HG03565 (cell line): Measurements from ENCODE around the gene C5orf58.

ENCODE experiments used
- ATAC-seq: cut with Tn5 transposase; IDR thresholded peaks from one replicate; pipeline ENCODE4 v1.9.1; 2021; ENCODE audit warnings: mild to moderate bottlenecking, moderate library complexity; ENCODE audit not compliant: unreplicated experiment

Gene C5orf58

DNA sequence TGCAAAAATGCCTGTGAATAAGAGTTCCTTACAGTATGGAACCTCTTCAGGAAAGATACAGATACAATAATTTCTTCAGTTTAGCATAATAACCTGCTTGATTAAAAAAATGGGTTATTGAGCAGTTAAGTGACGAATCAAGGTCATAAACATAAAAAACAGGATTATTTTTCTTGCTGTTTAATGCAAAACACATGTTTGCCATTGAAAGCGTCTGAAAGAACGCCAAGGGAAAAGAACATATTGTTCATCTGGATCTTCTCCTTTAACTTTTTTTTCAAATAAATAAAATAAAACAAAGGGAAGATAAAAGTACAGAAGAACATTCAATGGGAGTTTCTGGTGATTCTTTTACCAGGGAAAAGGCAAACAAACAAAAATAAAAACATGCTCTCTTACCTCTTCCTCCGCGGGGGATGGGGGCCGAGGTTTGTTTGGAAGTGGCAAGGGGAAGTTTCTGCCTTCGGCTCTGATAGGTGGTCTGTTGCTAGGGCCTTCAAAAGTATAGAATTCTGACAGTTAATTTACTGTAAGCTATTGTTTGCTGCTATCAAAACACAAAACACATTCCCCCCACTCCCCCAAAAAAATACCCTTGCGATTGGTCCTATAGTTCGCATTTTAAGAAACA is 20.1 kb downstream of the C5orf58 start:
- ATAC-seq = no peak

DNA sequence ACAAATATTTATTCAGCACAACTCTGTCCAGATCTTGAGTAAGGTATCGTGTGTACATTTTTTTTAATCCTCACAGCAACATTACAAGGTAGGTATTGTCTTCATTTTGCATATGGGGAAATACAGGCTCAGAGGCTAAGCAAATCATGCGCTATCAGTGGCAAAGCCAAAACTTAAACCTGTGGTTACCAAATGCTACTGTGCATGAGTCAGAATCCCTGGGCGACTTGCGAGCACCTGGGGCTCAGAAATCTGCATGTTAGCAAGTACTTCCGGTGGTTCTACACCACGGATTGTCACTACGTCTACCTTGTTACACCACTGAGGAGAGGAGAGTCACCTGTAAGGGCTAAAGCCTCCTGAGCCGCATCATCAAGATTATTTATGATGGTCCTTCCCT is 21.3 kb downstream of the C5orf58 start:
- peak; percentile 95 for ATAC-seq

DNA sequence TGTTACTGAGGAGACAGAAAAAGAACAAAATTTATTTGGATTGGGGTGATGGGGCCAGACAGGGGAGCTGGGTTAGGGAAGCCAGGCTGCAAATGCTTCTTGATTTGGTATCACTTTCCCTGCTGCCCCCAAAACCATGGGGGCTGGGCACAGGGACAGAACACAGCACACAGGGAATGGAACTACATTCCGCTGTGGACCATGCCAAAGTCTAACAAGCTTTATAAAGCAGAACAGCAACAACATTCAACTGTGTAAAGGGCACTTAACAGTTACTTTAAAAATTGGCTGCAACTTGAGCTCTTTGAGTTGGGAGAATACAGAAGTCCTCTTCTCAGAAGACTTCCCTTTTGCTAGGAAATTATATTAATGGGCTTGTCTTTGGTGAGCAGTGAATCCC is 23.8 kb downstream of the C5orf58 start:
- ATAC-seq = no peak

DNA sequence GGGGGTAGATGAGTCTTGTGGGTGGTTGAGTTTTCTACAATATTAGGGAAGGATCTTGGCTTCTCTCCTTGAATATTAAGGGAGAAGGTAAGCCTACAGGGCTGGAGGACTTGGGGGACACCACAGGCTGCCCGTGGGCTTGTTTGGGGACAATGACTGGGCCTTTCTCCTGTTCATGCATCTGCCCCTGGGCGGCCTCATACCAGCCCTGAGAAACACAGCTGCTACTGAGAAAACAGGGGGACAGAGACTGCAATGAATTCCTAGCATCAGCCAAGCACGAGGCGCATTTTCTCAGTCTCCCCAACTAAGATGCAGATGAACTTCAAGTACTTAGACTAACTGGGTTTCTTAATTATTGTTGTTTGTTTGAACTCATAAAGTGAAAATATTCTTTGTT is 24.6 kb downstream of the C5orf58 start:
- ATAC-seq = no peak

DNA sequence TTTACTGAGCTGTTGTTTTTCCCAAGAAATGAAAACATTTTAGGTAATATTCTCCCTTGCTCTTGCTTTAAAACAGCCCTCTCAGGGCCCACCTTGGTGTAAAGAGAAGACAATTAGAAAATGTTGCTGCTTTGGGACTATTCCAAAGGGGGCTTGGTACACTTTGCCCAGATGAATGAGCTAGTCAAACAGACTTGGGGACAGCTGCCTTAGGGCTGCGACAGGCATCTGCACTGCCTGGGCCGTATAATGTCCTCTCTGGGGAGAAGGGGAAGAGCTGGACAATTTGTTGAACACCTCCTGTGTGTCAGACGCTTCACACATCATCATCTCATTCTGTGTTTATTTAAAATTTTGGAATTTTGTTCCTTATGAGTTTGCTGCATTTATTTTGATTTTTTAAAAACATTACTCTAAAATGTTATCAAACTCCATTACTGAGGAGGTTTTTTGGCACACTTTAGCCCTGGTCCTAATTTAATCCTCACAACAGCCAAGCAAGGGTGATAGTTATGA is 28.8 kb downstream of the C5orf58 start:
- no peak for ATAC-seq

DNA sequence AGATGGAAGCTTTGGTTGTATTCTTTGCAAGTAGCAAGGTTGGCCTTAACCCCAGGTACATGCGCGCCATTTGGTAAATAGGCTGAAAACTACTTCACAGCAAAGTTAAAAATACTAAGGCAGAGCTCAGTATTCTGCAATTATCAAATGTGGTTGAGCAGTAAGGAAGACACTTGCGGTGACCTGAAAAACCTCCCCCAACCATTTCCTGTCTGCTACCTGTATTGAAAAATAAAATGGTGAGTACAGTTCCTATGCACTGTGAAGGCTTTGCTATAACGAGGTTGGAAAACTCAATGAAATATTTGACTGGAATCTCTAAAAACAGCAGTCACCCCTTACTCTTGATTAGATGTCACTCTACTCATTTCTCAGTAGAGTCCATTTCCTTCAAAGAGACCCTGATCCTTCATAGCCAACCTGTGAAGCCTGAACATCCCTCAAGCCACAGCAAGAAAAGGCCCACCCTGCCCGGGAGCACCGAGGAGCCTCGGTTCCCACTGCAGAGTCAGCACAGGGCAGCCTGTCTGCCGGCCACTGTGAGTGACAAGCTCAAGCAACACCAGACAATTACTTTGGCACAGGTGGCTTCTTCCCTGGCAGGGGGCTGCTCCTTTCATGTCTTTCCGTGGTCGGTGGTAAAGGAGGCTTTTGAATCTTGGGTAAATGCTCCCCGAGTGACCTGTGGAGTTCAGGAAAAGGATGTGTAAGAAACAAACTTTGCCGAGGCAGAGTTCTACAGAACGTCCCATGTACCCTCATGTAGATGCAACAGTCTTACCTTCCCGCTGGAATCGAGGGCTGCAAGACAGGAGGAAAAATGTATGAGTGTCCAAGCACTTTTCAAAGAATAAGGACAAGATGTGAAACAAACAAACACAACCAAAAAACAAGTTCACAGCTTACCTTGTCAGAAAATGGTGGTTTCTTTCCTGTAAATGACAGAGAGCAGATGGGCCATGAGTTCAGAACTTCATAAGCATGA is 29.6 kb downstream of the C5orf58 start:
- no peak for ATAC-seq

DNA sequence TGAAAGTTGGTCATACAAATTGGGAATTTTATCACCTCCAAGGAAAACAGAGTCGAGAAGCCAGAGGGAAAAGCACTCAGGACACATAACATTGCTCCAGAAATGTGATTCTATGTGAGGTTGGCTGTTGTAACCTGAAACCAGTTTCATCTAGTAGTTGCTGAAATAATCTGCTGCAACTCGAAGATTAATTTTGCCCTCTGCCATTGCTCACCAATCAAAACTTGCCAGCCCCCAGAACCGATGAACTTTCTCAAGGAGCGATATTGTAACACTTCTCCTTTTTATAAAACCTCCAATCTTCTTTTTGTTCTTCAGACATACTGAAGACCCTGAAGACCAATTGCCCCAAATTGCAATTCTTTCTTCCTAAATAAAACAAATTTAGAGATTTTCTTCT is 31.1 kb downstream of the C5orf58 start:
- no peak for ATAC-seq

DNA sequence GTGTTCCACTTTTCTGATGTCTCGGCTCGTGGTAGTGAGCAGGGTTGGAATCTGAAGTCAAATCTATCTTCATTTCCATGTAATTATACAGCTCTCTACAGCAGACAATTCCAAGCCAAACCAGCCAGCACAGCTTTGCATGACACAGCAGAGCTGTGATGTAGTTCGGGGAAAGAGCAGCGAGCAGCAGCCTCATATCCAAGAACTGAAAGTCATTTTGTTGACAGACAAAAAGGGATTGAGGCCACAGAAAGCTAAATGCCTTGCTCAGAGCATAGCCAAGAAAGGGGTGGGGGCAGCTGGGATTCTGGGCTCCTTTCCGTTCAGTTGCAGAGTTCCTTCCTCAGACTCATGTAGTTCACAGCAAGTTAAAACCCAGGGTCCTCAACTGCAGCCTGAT is 32.7 kb downstream of the C5orf58 start:
- no peak for ATAC-seq

DNA sequence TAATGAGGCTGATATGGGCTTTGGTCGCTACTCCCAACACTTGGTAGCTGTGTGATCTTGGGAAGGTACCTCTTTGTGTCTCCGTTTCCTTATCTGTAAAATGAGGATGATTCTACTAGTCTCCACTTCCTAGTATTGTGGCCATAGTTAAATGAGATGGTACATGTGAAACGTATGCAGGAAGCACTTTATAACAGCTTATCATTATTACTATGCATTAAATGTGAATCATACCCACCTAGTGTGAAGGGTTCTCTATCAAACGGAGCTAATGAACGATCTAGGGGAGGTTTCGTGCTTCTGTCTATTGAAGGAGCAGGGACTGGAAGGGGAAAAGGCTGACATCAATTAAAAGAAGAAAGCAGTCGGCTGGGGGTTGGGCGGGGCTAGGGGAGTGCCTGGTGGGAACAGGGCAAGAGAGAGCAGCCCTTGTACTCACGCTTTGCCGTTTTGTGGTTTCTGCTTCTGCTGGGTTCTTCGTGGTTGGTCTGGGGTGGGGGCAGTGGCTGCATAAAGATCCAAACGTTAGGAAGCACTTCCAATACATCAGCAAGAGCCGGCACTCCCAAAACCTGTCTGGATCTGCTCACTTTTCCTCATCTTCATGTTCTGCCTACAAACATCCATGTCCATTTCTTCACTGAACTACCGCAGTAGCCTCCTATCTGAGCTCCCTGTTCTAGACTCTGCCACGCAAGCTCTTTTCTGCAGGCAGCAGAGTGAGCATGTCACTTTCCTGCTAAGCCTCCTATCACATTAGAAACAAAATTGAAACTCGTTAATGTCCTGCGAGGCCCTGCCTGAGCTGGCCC is 34.0 kb downstream of the C5orf58 start:
- no peak for ATAC-seq

DNA sequence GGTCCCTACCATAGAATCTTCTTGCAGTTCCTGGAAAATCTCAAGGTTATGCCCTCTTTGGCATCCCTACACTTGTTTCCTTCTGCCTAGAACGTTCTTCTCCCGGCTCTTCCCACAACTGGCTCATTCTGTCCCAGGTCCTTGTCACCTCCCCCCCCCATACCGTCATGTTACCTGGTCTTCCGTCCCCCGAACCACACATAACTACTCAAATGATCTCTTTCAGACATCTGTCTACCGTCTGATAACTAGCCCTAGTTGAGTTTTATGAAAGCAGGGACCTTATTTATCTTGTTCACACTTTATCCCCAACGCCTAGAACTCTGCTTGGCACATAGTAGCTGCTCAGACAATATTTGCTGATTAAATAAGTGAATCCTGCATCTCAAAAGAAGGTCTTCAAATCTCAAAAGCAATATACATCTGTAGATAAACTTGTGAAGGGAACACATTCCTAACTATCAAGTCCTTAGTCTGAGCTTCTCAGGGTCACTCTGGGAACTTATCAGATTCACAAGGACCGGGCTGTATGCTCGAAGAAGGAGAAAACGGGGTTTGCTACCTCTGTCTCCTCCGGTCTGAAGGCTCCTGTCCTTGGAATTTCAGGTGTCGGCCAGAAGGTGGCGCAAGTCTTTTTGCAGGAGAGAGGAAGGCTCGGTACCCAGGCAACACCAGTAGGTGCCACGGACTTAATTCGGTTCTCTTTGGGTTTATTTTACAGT is 34.8 kb downstream of the C5orf58 start:
- no peak for ATAC-seq

DNA sequence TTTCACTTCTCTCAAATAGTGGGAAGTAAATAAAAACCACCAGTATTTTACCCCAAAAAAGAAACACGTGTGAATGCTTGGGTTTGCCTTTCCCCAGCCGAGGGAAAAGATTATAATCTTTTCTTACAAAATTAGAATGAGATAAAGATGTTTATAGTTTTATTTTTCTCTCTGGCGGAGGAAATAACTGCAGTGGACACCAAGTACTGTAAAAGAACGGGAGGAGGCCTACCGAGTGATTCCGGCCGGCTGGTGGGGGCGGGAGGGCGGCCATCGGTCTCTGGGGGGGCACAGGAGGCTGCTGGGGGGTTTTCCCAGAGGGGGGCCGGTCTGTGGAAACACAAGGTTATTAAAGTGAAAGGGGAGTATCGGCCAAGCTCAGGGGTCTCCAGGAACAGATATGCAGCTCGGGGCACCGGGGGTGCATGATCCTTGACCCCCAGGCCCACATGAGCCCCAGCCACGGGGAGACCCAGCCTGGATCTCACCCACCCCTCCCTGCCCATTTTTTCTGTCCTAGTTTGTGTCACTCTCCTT is 35.4 kb downstream of the C5orf58 start:
- ATAC-seq = no peak

DNA sequence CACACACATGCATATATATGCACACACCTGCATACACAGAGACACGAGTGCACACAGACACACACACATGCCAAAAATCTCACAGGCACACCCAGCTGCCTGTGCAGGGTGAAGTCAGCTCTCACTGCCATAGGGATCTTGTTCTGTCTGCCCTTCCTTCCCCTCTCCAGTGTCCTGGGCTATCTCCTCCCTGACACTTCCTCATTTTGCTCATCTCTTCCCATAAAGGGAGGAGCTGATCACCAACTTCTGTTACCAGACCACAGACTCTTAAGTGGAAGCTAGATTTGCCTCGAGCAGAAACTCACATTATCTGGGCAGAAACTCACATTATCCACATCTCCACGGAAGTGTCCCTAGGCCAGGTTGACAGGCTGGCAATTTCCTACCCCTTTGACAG is 36.1 kb downstream of the C5orf58 start:
- ATAC-seq = no peak

DNA sequence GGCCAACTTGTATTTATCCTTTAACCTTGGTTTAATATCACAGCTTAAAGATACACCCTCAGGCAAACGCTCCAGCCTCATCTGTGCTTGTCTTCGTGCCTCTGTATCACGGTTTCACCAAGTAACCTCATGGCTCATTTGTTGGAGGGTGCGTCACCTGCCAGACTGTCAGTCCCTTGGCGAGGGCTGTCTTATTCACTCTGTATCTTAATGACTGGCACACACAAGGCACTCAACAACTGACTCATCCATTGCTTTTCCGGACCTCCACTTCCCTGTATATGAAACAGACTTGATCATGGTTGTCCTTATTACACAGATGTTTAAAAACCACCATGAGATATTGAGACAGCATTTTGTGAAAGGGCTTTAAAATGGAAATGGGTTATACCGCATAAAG is 36.8 kb downstream of the C5orf58 start:
- no peak for ATAC-seq

DNA sequence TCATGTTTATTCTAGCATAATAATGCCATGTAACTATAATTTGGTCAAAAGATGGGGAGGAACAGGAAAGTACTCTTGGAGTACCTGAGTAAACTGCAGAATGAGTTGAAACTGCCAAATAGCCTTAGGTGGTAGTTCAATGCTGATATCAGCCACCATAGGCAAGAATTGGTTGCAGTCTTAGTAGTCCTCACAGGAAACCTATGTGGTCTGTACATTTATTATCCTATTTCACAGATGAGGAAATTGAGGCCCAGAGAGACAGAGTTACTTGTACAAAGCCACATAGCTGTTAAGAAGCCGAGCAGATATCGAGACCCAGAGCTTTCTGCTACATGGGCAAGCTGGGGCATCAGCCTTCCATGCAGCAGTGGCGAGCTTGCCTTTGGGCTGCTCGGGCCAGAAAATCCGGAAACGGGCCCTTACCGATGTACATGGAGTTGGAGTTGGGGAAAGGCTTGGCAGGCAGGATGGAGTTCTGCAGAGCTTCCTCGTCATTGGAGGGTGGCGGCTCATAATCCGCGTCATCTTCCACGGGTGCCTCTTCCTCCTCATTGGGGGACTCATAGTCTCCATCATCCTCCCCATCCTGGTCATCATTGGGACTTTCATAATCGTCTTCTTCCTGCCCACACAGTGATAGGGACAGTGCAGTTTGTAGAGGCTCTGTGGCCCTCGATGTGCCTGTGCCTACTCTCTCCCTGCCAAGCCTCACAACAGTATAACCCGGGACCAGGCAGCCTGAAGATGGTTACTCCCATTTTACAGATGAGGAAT is 37.7 kb downstream of the C5orf58 start:
- no peak for ATAC-seq

DNA sequence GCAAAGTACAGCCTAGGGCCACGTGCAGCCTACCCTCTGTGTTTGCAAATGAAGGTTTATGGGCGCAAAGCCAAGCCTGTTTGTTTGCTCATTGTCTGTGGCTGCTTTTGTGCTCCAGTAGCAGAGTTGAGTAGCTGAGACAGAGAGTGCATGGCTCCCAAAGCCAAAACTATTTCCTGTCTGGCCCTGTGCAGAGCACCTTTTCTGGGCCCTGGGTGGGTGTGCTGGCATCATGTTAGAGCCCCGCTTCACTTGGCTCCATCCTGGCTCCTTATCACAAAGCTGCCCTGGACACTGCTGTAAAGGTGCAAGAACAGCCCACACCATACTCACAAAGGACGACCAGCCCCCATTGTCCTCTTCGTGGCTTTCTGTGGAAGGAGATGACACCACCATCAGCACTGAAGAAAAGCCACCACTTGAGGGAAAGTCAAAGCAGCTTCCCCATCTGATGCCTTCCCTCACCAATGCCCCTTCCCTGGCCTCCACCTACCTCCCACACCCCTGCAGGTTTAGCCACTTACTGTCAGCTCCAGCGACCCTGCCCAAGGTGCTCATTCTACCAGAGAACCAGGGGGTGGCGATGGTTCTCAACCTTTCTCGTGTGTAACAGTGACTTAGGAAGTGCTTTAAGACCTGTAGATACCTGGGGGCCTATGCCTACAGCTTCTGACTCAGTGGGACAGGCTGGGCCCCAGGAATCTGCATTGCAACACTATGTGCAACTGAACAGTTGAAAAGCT is 41.4 kb downstream of the C5orf58 start:
- ATAC-seq = no peak

DNA sequence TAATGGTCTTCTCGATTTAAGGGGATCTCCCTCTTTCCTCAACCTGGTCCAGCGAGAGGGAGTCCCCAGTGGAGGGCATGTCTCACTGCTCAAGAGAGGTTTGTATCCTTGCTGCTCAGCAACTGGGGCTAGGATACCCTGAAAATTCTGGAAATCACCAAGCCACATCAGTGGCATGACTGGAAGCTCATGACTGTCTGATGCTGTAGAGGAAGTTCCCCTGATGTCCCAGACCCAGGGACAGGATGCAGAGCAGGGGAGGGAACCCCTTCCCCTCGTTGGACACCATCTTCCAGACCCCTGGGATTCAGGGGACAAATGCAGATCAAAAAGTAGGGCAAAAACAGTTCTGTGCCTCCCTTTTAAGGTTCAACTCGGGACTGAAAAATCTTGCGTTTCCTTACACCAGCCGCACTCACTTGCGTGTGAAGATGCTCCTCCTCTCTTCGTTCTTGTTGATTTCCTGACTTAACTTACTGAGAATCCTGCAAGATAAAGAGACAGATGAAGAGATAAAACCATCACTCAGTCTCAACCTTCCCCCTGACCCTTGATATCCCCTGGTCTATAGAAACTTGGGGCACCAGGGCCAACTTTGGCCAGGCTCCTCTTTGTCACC is 42.7 kb downstream of the C5orf58 start:
- ATAC-seq = no peak

DNA sequence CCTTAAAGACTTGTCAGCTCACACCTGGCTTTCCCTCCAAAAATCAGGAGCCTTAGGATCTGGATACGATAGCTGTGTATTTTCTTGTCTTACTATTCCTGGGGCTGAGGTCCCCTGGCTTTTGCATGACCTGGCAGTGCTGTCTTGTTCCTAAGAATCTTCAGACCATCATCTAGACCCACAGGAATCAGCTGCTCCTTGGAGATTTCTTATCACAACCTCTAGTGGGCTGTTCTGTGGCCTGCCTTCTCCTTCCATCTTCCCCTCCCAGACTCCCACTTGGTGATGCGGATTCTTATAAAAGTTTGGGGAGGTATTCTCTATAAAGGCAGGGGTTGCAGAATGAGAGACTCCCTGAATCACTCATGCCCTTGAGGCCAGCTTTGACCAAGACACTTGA is 43.4 kb downstream of the C5orf58 start:
- no peak for ATAC-seq

DNA sequence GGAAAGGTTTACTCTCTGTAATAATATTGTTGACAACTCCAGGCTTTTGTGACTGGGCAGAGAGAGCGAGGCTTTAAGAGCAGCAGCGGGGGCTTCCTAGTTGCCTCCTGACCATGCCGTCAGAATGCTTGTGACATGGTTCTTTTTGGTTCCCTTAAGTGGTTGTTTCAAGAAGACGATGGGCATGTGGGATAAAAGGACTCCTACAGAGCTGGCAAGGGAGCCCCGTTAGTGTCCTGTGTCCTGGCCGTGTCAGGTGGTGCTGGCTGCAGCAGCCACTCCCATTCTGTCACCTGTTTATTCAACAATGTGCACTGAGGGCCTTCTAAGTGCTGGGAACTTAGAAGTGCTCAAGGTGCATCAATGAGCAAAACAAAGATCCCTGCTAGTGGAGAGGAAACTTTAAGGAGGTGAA is 45.1 kb downstream of the C5orf58 start:
- ATAC-seq = no peak
